Adrenal gland (tissue), 5 donors: ENCODE data around the gene PGAP2.

Source experiments
- CTCF ChIP-seq, 6 experiments: fragments of 450-650 bp in 4 of 6; fragments of 200-600 bp in 2 of 6; sonication (generic) in 1 of 6; IDR thresholded peaks; 1 replicate in 5 of 6; 2 replicates in 1 of 6; pipeline versions ENCODE4 v1.5.1 to v1.8.0; 2016 to 2021; ENCODE audit warnings: antibody characterized with exemption in 6 of 6, mild to moderate bottlenecking in 2 of 6, moderate library complexity in 1 of 6
- POLR2A ChIP-seq, 2 donors: fragments of 450-650 bp; IDR thresholded peaks; one replicate each; pipeline ENCODE4 v1.6.1; 2017; ENCODE audit warnings: antibody characterized with exemption in 2 of 2, mild to moderate bottlenecking in 2 of 2, moderate library complexity in 1 of 2
- donor health status: DM: no; HTN: no; CAD: no.

GRCh38 chr11:3835751-3836150 lies 27.4 kb downstream of the PGAP2 start:
- TF ChIP-seq CTCF (IDR thresholded peaks at IDR 0.05) (no peak), POLR2A (IDR thresholded peaks at IDR 0.05) (no peak)
